HepG2 (cell line): ENCODE data around the gene ALDH16A1. TPM values are rescaled to one million over a fixed set of nuclear protein-coding genes. Genes with fewer than 3 reads are reported as not detected.

Experiments
- DNMT3B ChIP-seq: conservative IDR thresholded peaks from 2 replicates; pipeline ENCODE4 v1.6.1; 2016; ENCODE audit warnings: missing biosample characterization, control low read depth
- EED ChIP-seq: sonication (generic); formaldehyde crosslinking; IDR thresholded peaks from 2 replicates; pipeline ENCODE4 v1.5.0; 2020; ENCODE audit warnings: mild to moderate bottlenecking, missing genetic modification reagents
- GABPA ChIP-seq, 2 experiments: IDR thresholded peaks; 2 replicates each; pipeline ENCODE4 v1.6.1; 2011 to 2016; ENCODE audit warnings: low read depth in 2 of 2, low read length in 1 of 2, missing biosample characterization in 1 of 2, missing genetic modification characterization in 1 of 2
- GATA4 ChIP-seq: sonication (generic); IDR thresholded peaks from 2 replicates; pipeline ENCODE4 v1.6.1; 2016; ENCODE audit warnings: antibody characterized with exemption, low read depth, borderline replicate concordance
- HES4 ChIP-seq: sonication (generic); formaldehyde crosslinking; IDR thresholded peaks from 2 replicates; pipeline ENCODE4 v1.9.0; 2021; ENCODE audit warnings: mild to moderate bottlenecking, missing genetic modification reagents, borderline replicate concordance
- HNF4A ChIP-seq: sonication (generic); formaldehyde crosslinking; IDR thresholded peaks from 2 replicates; pipeline ENCODE4 v1.4.0; 2020; ENCODE audit warnings: missing genetic modification reagents
- HNRNPH1 ChIP-seq: fragments of 200-400 bp; formaldehyde crosslinking; optimal IDR thresholded peaks from 2 replicates; pipeline ENCODE3; 2017; ENCODE audit warnings: mild to moderate bottlenecking, low read depth, low read length
- HNRNPUL1 ChIP-seq: fragments of 200-400 bp; formaldehyde crosslinking; IDR thresholded peaks from 2 replicates; pipeline ENCODE4 v1.6.1; 2017; ENCODE audit warnings: low read depth, mild to moderate bottlenecking, low read length, moderate library complexity
- IRX3 ChIP-seq: sonication (generic); formaldehyde crosslinking; IDR thresholded peaks from 2 replicates; pipeline ENCODE4 v1.8.1; 2023; ENCODE audit warnings: mild to moderate bottlenecking, low read depth, missing genetic modification reagents, borderline replicate concordance
- KLF13 ChIP-seq: sonication (generic); formaldehyde crosslinking; IDR thresholded peaks from 2 replicates; pipeline ENCODE4 v1.4.0; 2020; ENCODE audit warnings: mild to moderate bottlenecking, missing genetic modification reagents
- LCORL ChIP-seq, 2 experiments: fragments of 450-650 bp in 1 of 2; sonication (generic) in 1 of 2; formaldehyde crosslinking in 1 of 2; IDR thresholded peaks; 2 replicates each; pipeline versions ENCODE4 v1.5.0 to v1.6.1; 2017 to 2020; ENCODE audit warnings: antibody characterized with exemption in 1 of 2, missing genetic modification reagents in 1 of 2
- MAZ ChIP-seq, 2 experiments: sonication (generic) in 1 of 2; formaldehyde crosslinking in 1 of 2; IDR thresholded peaks; 2 replicates each; pipeline versions ENCODE4 v1.5.0 to v1.6.1; 2012 to 2020; ENCODE audit warnings: low read depth in 2 of 2, mild to moderate bottlenecking in 2 of 2, borderline replicate concordance in 1 of 2, improper control_type of control experiment in 1 of 2, low read length in 1 of 2, missing genetic modification reagents in 1 of 2, moderate library complexity in 1 of 2
- MYNN ChIP-seq: sonication (generic); formaldehyde crosslinking; IDR thresholded peaks from 2 replicates; pipeline ENCODE4 v1.4.0; 2020; ENCODE audit warnings: mild to moderate bottlenecking, low read depth, missing genetic modification reagents
- NFIB ChIP-seq: sonication (generic); formaldehyde crosslinking; IDR thresholded peaks from 2 replicates; pipeline ENCODE4 v1.9.0; 2021; ENCODE audit warnings: missing genetic modification reagents, mild to moderate bottlenecking, borderline replicate concordance
- NR1H2 ChIP-seq: sonication (generic); formaldehyde crosslinking; IDR thresholded peaks from 2 replicates; pipeline ENCODE4 v1.8.1; 2022; ENCODE audit warnings: low read depth, missing genetic modification reagents, borderline replicate concordance
- NR2C2 ChIP-seq: sonication (generic); formaldehyde crosslinking; IDR thresholded peaks from 2 replicates; pipeline ENCODE4 v1.4.0; 2020; ENCODE audit warnings: missing genetic modification reagents, mild to moderate bottlenecking, moderate library complexity, borderline replicate concordance
- PREB ChIP-seq: sonication (generic); formaldehyde crosslinking; IDR thresholded peaks from 2 replicates; pipeline ENCODE4 v1.4.0; 2020; ENCODE audit warnings: missing genetic modification reagents
- RAD21 ChIP-seq: fragments of 450-650 bp; formaldehyde crosslinking; IDR thresholded peaks from 2 replicates; pipeline ENCODE4 v1.5.0; 2020; ENCODE audit warnings: mild to moderate bottlenecking
- SRF ChIP-seq: IDR thresholded peaks from 2 replicates; pipeline ENCODE4 v1.6.1; 2011; ENCODE audit warnings: mild to moderate bottlenecking, low read depth, low read length, moderate library complexity
- TBL1XR1 ChIP-seq: fragments of 150-350 bp; IDR thresholded peaks from 2 replicates; pipeline ENCODE4 v1.6.1; 2014; ENCODE audit warnings: borderline replicate concordance, low read length; ENCODE audit not compliant: partially characterized antibody
- TEAD3 ChIP-seq: optimal IDR thresholded peaks from 2 replicates; pipeline ENCODE3; 2016; ENCODE audit warnings: borderline replicate concordance
- ZNF138 ChIP-seq: sonication (generic); formaldehyde crosslinking; IDR thresholded peaks from 2 replicates; pipeline ENCODE4 v1.5.0; 2020; ENCODE audit warnings: mild to moderate bottlenecking, low read depth, missing genetic modification reagents
- ZNF253 ChIP-seq: sonication (generic); formaldehyde crosslinking; IDR thresholded peaks from 2 replicates; pipeline ENCODE4 v1.8.0; 2022; ENCODE audit warnings: mild to moderate bottlenecking, missing genetic modification reagents, borderline replicate concordance
- ZNF280D ChIP-seq: sonication (generic); formaldehyde crosslinking; IDR thresholded peaks from 2 replicates; pipeline ENCODE4 v1.5.1; 2020; ENCODE audit warnings: mild to moderate bottlenecking, missing genetic modification reagents
- ZNF329 ChIP-seq: sonication (generic); formaldehyde crosslinking; IDR thresholded peaks from 2 replicates; pipeline ENCODE4 v1.9.0; 2021; ENCODE audit warnings: low read depth, mild to moderate bottlenecking, missing genetic modification reagents
- ZNF564 ChIP-seq: sonication (generic); formaldehyde crosslinking; IDR thresholded peaks from 2 replicates; pipeline ENCODE4 v1.8.1; 2023; ENCODE audit warnings: mild to moderate bottlenecking, missing genetic modification reagents
- ZNF891 ChIP-seq: sonication (generic); formaldehyde crosslinking; IDR thresholded peaks from 2 replicates; pipeline ENCODE4 v1.5.0; 2020; ENCODE audit warnings: mild to moderate bottlenecking, missing genetic modification reagents
- polyA plus RNA-seq, 8 experiments: library from polyadenylated mRNA; depleted of rRNA in 3 of 8; stranded (reverse) in 7 of 8; unstranded in 1 of 8; fragments of >200 nt; fragmentation: Illumina TruSeq in 4 of 8; extraction: Trizol in 4 of 8; gene quantifications; 2 replicates each; pipeline versions ENCODE4 v1.2.1 to v1.2.3, GENCODE V29; 2011 to 2016; ENCODE audit warnings: low read depth in 4 of 8, missing spikeins in 1 of 8, mixed read lengths in 1 of 8; ENCODE audit not compliant: insufficient read depth in 1 of 8
- total RNA-seq, 5 experiments: library from RNA; depleted of rRNA; stranded (reverse); fragments of >200 nt; fragmentation: Illumina TruSeq; extraction: Trizol; gene quantifications; 2 replicates each; pipeline ENCODE4 v1.2.3, GENCODE V29; 2016; ENCODE audit warnings: low read depth in 1 of 5

The ALDH16A1 gene
- total and polyA plus RNA-seq, 2 of the 13 experiments (the other 11 are each of a cell fraction or from before 2014, with no cell fraction given) = 8.4 to 34.9 TPM

GRCh38 chr19:49442771-49443365 is 10.2 kb upstream of the ALDH16A1 start (continued):
- TF ChIP-seq DNMT3B (no peak), ZNF253 (CRISPR knock-in tag) (no peak), RAD21 (CRISPR knock-in tag) (no peak), NR2C2 (CRISPR knock-in tag) (0 out of 2 replicates have a peak, but pooled peaks have one; percentile 4), NFIB (CRISPR knock-in tag) (no peak), PREB (CRISPR knock-in tag) (no peak), GABPA (IDR thresholded peaks at IDR 0.05; ENCODE audit: low read depth, low read length) (no peak), GABPA (CRISPR knock-in tag; IDR thresholded peaks at IDR 0.05; ENCODE audit: low read depth) (no peak), ZNF280D (no peak), GATA4 (no peak), LCORL (IDR thresholded peaks at IDR 0.05) (no peak), LCORL (CRISPR knock-in tag; IDR thresholded peaks at IDR 0.05) (no peak; the same call in 1 of the 2 replicates), ZNF891 (CRISPR knock-in tag) (no peak), EED (CRISPR knock-in tag) (no peak), ZNF138 (CRISPR knock-in tag) (no peak), KLF13 (CRISPR knock-in tag) (no peak), HNF4A (CRISPR knock-in tag) (no peak), MAZ (IDR thresholded peaks at IDR 0.05; ENCODE audit: borderline replicate concordance, low read depth, low read length) (peak; percentile 36; the same call in 1 of the 2 replicates), MAZ (CRISPR knock-in tag; IDR thresholded peaks at IDR 0.05; ENCODE audit: low read depth) (no peak), TEAD3 (CRISPR knock-in tag) (peak; percentile 14), ZNF564 (CRISPR knock-in tag) (peak; percentile 38; the same call in 1 of the 2 replicates), ZNF329 (CRISPR knock-in tag) (no peak), TBL1XR1 (no peak), HNRNPH1 (no peak), MYNN (CRISPR knock-in tag) (no peak), HES4 (CRISPR knock-in tag) (peak; percentile 96; the same call in 1 of the 2 replicates), HNRNPUL1 (no peak), IRX3 (no peak), SRF (no peak), NR1H2 (CRISPR knock-in tag) (0 out of 2 replicates have a peak, but pooled peaks have one; percentile 2)
